Caco-2 (cell line): ENCODE data around the gene CCNL2. TPM values are rescaled to one million over a fixed set of nuclear protein-coding genes. Genes with fewer than 3 reads are reported as not detected.

ENCODE experiments used
- BruUV-seq: library from RNA; stranded (reverse); fragments of 400-500 nt; replicated peaks from 2 replicates; lab custom pipeline; 2021; lab: Mats Ljungman, UMichigan
- CTCF ChIA-PET: fragments of 300-600 bp; sonication (Branson Sonifier 250); formaldehyde crosslinking; loops from one replicate; lab custom pipeline; 2022; ENCODE audit warnings: antibody characterized with exemption; lab: Charles Lee
- POLR2A ChIA-PET: fragments of 300-600 bp; sonication (Branson Sonifier 250); formaldehyde crosslinking; loops from one replicate; lab custom pipeline; 2022; ENCODE audit warnings: antibody characterized with exemption; lab: Charles Lee
- DNase-seq, 2 experiments: peaks; one replicate each; pipeline versions ENCODE4 v3.0.0 to v3.0.0-alpha.2; 2020 to 2022
- H3K27me3 ChIP-seq: replicated peaks from 2 replicates; pipeline ENCODE4 v1.6.0; 2011; ENCODE audit warnings: low read length; ENCODE audit not compliant: control insufficient read depth, insufficient read depth
- H3K36me3 ChIP-seq: 2 replicates; pipeline ENCODE4 v1.5.1; 2011; ENCODE audit warnings: low read length; ENCODE audit not compliant: control insufficient read depth, insufficient read depth
- H3K4me1 ChIP-seq: fragments of 250-450 bp; sonication (Bioruptor Pico); 2 replicates; pipeline ENCODE4 v1.5.1; 2020; ENCODE audit warnings: mild to moderate bottlenecking
- H3K4me3 ChIP-seq: 2 replicates; pipeline ENCODE4 v1.5.1; 2011; ENCODE audit warnings: low read depth, mild to moderate bottlenecking, control low read depth, low read length
- H3K9me3 ChIP-seq: fragments of 250-450 bp; sonication (Bioruptor Pico); 2 replicates; pipeline ENCODE4 v1.5.1; 2020; ENCODE audit warnings: mild to moderate bottlenecking, moderate library complexity
- H3K27ac Mint-ChIP-seq: one replicate; pipeline ENCODE4 v1.8.0; 2022; ENCODE audit warnings: mixed read lengths; ENCODE audit not compliant: unreplicated experiment
- H3K27me3 Mint-ChIP-seq: one replicate; pipeline ENCODE4 v1.8.0; 2022; ENCODE audit warnings: mixed read lengths; ENCODE audit not compliant: insufficient read depth, unreplicated experiment
- H3K36me3 Mint-ChIP-seq: one replicate; pipeline ENCODE4 v1.8.0; 2022; ENCODE audit warnings: mild to moderate bottlenecking, mixed read lengths; ENCODE audit not compliant: insufficient read depth, unreplicated experiment
- H3K4me1 Mint-ChIP-seq: one replicate; pipeline ENCODE4 v1.8.0; 2022; ENCODE audit warnings: low read depth, mixed read lengths; ENCODE audit not compliant: unreplicated experiment
- H3K4me3 Mint-ChIP-seq: one replicate; pipeline ENCODE4 v1.8.0; 2022; ENCODE audit warnings: mild to moderate bottlenecking, moderate library complexity, mixed read lengths; ENCODE audit not compliant: unreplicated experiment
- H3K9me3 Mint-ChIP-seq: one replicate; pipeline ENCODE4 v1.8.0; 2022; ENCODE audit warnings: mixed read lengths; ENCODE audit not compliant: unreplicated experiment
- intact Hi-C: fragments of 100-400 bp; cut with micrococcal nuclease; formaldehyde crosslinking; loops from one replicate; pipeline ENCODE4 v1.10.0; 2022; ENCODE audit not compliant: unreplicated experiment
- total RNA-seq: library from RNA; stranded (reverse); gene quantifications from 2 replicates; pipeline ENCODE4 v1.2.3, GENCODE V29; 2022
- TF ChIP-seq, protein P1 (sequence below), 2 experiments: fragments of 200-600 bp in 1 of 2; IDR thresholded peaks; 1 replicate in 1 of 2; 2 replicates in 1 of 2; pipeline versions ENCODE4 v1.5.1 to v1.8.0; 2011 to 2022; ENCODE audit warnings: antibody characterized with exemption in 1 of 2, control low read depth in 1 of 2, inconsistent platforms in 1 of 2, low read depth in 1 of 2, low read length in 1 of 2, mild to moderate bottlenecking in 1 of 2, moderate library complexity in 1 of 2; ENCODE audit not compliant: insufficient read depth in 1 of 2, severe bottlenecking in 1 of 2, unreplicated experiment in 1 of 2

CCNL2 gene
- total RNA-seq, 1 experiment from 2014 or later = 147 TPM

DNA sequence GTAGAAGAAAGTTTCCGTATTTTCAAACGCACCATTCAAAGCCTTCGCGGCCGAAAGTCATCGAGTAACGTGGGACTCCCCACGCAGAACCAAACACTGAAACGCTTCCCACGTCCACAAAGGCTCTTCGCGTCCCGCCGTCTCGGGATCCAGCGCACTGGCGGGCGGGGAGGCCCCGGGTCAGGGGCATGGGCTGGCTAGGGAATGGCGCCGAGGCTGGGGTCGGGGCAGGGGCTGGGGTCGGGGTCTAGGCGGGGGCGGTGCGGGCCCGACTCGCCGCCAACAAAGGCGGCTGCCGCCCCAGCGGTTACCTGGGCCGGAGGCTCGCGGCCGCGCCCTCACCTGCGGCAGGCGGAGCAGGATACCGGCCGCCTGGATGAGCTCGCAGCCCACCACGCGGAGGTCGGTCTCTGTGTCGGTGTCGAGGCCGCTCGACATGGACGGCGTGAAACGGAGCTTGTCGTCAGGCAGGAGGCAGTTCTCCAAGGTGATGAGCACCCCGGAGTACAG lies 403 bp downstream of the CCNL2 start:
- intact Hi-C loops = loop anchor here (2.0 to 5.0 kb wide), 2 partner anchors 34 to 42 kb away; no protein-coding TSS in a partner anchor
- Histone ChIP-seq H3K4me1 (peaks cover 22% of the 10 kb centered on the region), H3K27me3 (no peaks in the 10 kb centered on the region), H3K9me3 (no peaks in the 10 kb centered on the region), H3K36me3 (peaks cover 2% of the 10 kb centered on the region; the same call in 1 of the 2 replicates), H3K4me3 (peak overlapping the region; percentile 94)
- TF ChIP-seq, protein P1, sequence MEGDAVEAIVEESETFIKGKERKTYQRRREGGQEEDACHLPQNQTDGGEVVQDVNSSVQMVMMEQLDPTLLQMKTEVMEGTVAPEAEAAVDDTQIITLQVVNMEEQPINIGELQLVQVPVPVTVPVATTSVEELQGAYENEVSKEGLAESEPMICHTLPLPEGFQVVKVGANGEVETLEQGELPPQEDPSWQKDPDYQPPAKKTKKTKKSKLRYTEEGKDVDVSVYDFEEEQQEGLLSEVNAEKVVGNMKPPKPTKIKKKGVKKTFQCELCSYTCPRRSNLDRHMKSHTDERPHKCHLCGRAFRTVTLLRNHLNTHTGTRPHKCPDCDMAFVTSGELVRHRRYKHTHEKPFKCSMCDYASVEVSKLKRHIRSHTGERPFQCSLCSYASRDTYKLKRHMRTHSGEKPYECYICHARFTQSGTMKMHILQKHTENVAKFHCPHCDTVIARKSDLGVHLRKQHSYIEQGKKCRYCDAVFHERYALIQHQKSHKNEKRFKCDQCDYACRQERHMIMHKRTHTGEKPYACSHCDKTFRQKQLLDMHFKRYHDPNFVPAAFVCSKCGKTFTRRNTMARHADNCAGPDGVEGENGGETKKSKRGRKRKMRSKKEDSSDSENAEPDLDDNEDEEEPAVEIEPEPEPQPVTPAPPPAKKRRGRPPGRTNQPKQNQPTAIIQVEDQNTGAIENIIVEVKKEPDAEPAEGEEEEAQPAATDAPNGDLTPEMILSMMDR (IDR thresholded peaks at IDR 0.05; ENCODE audit: insufficient read depth in 1 of 2, low read depth in 1 of 2, low read length in 1 of 2, severe bottlenecking in 1 of 2, unreplicated experiment in 1 of 2) = no peak
- Mint-ChIP-seq H3K27me3 (no peaks in the 10 kb centered on the region), H3K36me3 (peaks cover 84% of the 10 kb centered on the region), H3K4me1 (peaks cover 12% of the 10 kb centered on the region), H3K27ac (peak overlapping the region; percentile 76), H3K9me3 (no peaks in the 10 kb centered on the region), H3K4me3 (peak overlapping the region; percentile 86)
- DNase-seq = no peak
- POLR2A ChIA-PET = interaction anchor here (0.9 to 1.7 kb wide), 7 partner anchors 9 to 106 kb away, joined by 4 to 16 read pairs (median 6); partner anchors contain the start of genes AURKAIP1 and VWA1
- no TSS peak for BruUV-seq
- CTCF ChIA-PET = interaction anchor here (1.2 kb wide), 1 partner anchor 34 kb away, joined by 3 read pairs; no protein-coding TSS in a partner anchor

DNA sequence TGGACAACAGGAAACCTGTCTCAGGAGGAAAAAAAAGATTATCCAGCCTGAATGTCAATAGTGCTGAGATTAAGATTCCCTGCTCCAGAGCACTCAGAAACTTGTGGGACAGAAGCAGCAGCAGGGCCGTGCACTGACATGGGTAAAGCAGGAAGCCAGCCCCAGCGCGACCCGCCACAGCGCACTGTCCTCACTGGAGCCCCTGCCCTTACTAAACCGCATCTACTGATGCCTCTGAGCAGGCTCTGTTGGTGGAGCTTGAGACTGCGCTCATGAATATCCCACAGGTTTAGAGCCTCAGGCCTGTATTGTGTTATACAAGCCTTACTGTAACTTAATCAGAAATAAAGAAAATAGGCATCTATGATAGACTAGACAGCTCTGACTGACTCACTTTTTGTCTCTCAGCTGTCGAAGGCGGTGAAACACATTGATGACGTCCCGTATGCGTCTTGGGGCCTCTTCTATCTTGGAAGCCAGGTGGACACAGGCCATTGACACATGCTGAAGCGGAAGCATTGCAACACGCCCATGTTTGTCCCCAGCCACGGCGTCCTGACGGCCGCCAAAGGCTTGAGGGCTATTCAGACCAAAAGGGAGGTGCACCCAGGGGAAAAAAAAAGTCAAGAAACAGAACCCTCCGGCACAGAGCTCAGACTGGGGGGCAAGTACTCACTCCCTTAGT lies 1.2 kb downstream of the CCNL2 start:
- Histone ChIP-seq H3K4me3 (peak overlapping the region; percentile 94), H3K36me3 (peaks cover 2% of the 10 kb centered on the region; the same call in 1 of the 2 replicates), H3K27me3 (no peaks in the 10 kb centered on the region), H3K4me1 (peaks cover 22% of the 10 kb centered on the region), H3K9me3 (no peaks in the 10 kb centered on the region)
- Mint-ChIP-seq H3K27ac (peak overlapping the region; percentile 76), H3K27me3 (no peaks in the 10 kb centered on the region), H3K4me3 (peak overlapping the region; percentile 86), H3K9me3 (no peaks in the 10 kb centered on the region), H3K4me1 (peaks cover 12% of the 10 kb centered on the region), H3K36me3 (peaks cover 85% of the 10 kb centered on the region)
- TF ChIP-seq, protein P1 (IDR thresholded peaks at IDR 0.05; ENCODE audit: insufficient read depth in 1 of 2, low read depth in 1 of 2, low read length in 1 of 2, severe bottlenecking in 1 of 2, unreplicated experiment in 1 of 2) = no peak
- DNase-seq = no peak
- BruUV-seq = TSS peak; percentile 52
- ChIA-PET CTCF (interaction anchor here (0.6 kb wide), 1 partner anchor 86 kb away, joined by 3 read pairs; no protein-coding TSS in a partner anchor), POLR2A (interaction anchor here (1.7 kb wide), 1 partner anchor 10 kb away, joined by 14 read pairs; no protein-coding TSS in a partner anchor)
- intact Hi-C loops = loop anchor here (2.0 to 5.0 kb wide), 2 partner anchors 34 to 43 kb away; no protein-coding TSS in a partner anchor

DNA sequence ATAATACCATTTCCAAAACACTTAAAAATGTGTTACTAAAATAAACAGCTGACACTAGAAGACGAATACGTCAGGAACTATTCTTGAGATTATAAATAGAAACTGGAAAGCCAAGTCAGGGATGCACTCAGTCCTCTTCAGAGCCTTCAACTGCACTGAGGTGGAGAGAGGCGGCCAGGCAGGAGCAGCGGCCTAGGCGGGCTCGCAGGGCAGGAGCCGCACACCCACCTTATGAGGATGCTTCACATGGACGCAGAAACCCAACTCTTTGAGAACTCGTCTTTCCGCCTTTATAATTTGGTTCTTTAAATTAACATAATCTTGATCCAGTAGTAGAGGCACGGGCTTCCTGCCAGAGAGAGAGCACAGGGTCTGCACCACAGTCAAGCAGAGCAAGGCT lies 4.0 kb downstream of the CCNL2 start:
- H3K4me3 ChIP-seq = no peak overlapping the region
- no peak for DNase-seq
- peaks cover 85% of the 10 kb centered on the region for H3K36me3 Mint-ChIP-seq
- CTCF ChIA-PET = no interaction called here
- no peak overlapping the region for H3K4me3 Mint-ChIP-seq
- no peaks in the 10 kb centered on the region; the same call in none of the 2 replicates for H3K36me3 ChIP-seq
- no peaks in the 10 kb centered on the region for H3K9me3 ChIP-seq
- peaks cover under 1% of the 10 kb centered on the region for H3K4me1 Mint-ChIP-seq
- intact Hi-C loops = loop anchor here (5.0 kb wide), 1 partner anchor 37 kb away; no protein-coding TSS in a partner anchor
- no peaks in the 10 kb centered on the region for H3K9me3 Mint-ChIP-seq
- H3K27ac Mint-ChIP-seq = no peak overlapping the region
- TF ChIP-seq, protein P1 (IDR thresholded peaks at IDR 0.05; ENCODE audit: insufficient read depth in 1 of 2, low read depth in 1 of 2, low read length in 1 of 2, severe bottlenecking in 1 of 2, unreplicated experiment in 1 of 2) = no peak
- no peaks in the 10 kb centered on the region for H3K27me3 Mint-ChIP-seq
- POLR2A ChIA-PET = no interaction called here
- BruUV-seq = no TSS peak
- no peaks in the 10 kb centered on the region for H3K27me3 ChIP-seq
- H3K4me1 ChIP-seq = peaks cover 12% of the 10 kb centered on the region; the same call in 1 of the 2 replicates
